GM12875 (cell line): ENCODE results near the gene PLEKHH1.

Experiments used
- H3K4me3 ChIP-seq: one replicate; pipeline ENCODE4 v1.5.1; 2011; ENCODE audit warnings: low read depth, low read length, control low read depth
- TF ChIP-seq, protein P1 (sequence below): IDR thresholded peaks from 2 replicates; pipeline ENCODE4 v1.5.1; 2011; ENCODE audit warnings: low read depth, mild to moderate bottlenecking, control low read depth, inconsistent platforms, low read length, moderate library complexity, borderline replicate concordance; ENCODE audit not compliant: insufficient read depth

Gene PLEKHH1

DNA sequence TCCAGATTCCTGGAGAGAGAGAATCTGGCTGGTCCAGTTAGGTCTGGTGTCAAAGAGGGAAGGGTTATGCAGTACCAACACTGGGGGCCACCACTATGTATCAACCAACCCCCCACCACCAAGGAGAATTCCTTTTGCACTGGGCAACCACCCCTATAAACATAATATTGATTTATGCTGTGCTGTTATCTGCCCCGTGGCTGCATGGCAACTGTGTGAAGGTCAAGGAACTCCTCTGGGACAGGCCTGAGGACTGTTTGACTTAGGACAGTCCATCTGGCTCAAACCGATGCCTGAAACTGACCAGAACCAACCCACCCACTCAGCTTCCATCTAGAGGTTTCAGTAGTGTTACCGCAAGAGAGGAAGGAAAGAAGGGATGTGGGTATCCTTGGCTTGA, 20.5 kb downstream of the PLEKHH1 start:
- TF ChIP-seq, protein P1, sequence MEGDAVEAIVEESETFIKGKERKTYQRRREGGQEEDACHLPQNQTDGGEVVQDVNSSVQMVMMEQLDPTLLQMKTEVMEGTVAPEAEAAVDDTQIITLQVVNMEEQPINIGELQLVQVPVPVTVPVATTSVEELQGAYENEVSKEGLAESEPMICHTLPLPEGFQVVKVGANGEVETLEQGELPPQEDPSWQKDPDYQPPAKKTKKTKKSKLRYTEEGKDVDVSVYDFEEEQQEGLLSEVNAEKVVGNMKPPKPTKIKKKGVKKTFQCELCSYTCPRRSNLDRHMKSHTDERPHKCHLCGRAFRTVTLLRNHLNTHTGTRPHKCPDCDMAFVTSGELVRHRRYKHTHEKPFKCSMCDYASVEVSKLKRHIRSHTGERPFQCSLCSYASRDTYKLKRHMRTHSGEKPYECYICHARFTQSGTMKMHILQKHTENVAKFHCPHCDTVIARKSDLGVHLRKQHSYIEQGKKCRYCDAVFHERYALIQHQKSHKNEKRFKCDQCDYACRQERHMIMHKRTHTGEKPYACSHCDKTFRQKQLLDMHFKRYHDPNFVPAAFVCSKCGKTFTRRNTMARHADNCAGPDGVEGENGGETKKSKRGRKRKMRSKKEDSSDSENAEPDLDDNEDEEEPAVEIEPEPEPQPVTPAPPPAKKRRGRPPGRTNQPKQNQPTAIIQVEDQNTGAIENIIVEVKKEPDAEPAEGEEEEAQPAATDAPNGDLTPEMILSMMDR = no peak
- no peak overlapping the region for H3K4me3 ChIP-seq

DNA sequence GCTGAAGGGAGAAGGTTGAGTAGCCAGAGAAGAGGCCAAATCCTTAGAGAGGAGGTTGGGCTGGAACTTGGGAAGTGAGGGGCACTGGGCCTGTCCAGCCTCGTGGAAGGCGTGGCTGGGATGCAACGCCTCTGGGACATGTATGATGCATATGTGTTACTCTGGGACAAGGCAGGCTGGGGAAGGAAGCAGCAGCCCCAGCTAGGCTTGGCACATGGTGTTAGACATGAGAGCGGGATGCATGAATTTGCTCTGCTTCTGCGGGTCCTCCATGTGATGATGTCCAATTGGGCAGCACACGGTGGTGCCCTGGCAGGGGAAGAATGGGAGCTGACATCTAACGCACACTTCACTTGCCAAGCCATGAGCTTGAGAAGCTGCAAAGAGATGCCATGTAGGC, 21.3 kb downstream of the PLEKHH1 start:
- TF ChIP-seq, protein P1 = no peak
- H3K4me3 ChIP-seq = no peak overlapping the region

DNA sequence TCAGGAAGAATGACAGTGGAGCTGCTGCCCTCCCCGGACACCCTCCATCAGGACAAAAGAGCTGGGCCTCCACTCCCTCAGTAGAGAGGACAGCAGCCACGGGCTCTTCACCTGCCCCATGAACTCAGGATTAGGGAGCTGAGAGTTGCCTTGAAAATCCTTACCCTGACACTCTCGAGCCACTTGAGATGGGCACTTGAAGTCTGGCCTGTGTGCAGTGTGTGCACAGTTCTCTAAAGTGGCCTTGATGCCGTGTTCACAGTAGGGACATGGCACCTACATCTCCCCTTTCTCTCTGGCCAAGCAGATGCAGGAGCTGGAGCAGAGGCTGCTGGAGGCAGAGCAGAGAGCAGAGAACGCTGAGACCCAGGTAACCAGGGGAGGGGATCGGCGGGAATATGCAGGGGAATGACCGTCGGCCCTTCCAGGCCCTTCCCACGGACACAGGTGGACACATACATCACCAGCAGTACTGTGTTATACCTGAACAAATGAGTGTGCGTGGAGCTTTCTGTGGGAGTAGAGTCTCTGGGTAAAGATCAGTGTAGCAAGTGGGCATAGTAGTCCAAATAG, 22.5 kb downstream of the PLEKHH1 start:
- no peak overlapping the region for H3K4me3 ChIP-seq
- TF ChIP-seq, protein P1 = no peak

DNA sequence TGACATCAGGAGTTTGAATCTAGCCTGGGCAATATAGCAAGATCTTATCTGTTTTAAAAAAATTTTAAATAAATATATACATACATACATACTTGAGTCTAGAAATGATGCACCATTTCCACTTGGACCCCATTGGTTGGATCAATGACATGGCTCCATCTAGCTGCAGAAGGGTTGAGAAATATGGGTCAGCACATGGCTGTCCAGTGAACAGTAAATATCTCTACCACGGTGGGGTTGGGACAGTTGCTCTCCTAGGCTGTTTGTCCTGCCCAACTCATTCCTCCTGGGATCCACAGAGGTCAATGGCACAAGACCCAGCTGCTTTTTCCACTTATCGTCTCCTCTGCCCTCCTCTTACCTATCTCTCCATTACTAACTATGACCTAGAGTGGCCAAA, 23.6 kb downstream of the PLEKHH1 start:
- no peak overlapping the region for H3K4me3 ChIP-seq
- TF ChIP-seq, protein P1 = no peak

DNA sequence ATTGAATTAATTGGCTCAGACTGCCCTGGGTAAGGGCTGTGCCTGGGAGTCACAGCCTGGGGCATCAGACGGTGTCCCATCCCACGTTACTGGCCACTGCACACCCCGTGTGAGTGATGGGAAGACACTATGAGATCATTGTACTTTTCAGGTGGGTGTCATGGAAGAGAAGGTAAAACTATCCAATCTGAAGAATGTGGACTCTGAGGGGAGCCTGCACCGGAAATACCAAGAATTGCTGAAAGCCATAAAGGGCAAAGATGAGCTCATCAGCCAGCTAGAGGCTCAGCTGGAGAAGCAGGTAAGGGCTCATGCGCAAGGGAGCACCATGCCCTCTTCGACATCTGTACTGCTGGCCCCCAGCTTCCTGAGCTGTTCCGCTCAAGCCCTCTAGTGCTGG, 24.0 kb downstream of the PLEKHH1 start:
- no peak overlapping the region for H3K4me3 ChIP-seq
- TF ChIP-seq, protein P1 = no peak

DNA sequence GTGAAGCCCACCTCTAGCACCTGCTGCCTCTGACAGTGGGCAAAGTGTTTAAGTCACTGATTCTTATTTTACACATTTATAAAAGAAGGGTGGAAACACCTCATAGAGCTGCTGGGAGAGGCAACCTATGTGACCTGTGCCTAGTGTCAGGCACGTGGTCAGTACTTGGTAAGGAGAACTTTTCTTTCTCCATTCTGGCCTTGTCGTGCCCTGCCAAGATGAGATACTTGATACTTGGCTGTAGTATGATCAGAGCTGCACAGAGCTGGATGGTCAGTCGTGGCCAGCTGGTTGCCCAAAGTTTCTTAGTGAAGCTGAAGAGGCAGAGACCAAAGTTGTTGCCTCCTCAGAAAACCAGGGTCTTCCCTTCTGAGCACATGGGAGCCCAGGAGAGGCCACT, 24.6 kb downstream of the PLEKHH1 start:
- TF ChIP-seq, protein P1 = no peak
- no peak overlapping the region for H3K4me3 ChIP-seq

DNA sequence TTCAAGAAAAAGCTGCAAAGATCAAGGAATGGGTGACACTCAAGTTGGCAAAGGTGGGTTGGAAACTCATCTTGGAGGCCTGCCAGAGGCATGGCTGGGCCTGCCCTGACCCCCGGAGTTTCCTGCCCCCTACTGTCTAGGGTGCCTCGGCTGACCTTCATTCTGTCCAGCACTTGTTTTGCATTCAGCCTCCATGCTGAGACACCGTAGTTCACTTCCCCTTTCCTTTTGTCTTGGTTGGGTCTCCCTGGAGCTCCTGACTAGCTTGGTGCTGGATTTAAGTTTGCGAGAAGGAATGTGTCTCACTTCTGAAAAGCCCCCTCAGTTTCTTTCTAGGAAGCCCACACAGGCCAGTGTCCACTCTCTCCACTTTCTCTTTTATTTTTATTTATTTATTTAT, 26.5 kb downstream of the PLEKHH1 start:
- H3K4me3 ChIP-seq = no peak overlapping the region
- TF ChIP-seq, protein P1 = no peak
